HCT116 (cell line): Measurements from ENCODE around the gene NAGLU.

ENCODE experiments used
- CEBPB ChIP-seq: IDR thresholded peaks from 2 replicates; pipeline ENCODE4 v1.6.1; 2012; ENCODE audit warnings: low read depth
- CTCF ChIP-seq, 3 experiments: fragments of 200-600 bp in 1 of 3; sonication (generic) in 1 of 3; IDR thresholded peaks in 2 of 3; conservative IDR thresholded peaks in 1 of 3; 2 replicates each; pipeline ENCODE4 v1.5.1; 2012 to 2017; ENCODE audit warnings: low read depth in 2 of 3, low read length in 2 of 3, antibody characterized with exemption in 1 of 3, borderline replicate concordance in 1 of 3, control low read depth in 1 of 3, mild to moderate bottlenecking in 1 of 3, mixed read lengths in 1 of 3, mixed run types in 1 of 3, moderate library complexity in 1 of 3; ENCODE audit not compliant: insufficient read depth in 1 of 3
- EZH2 ChIP-seq: fragments of 200-600 bp; sonication (generic); IDR thresholded peaks from 2 replicates; pipeline ENCODE4 v1.6.1; 2017; ENCODE audit warnings: antibody characterized with exemption, mixed run types
- EZH2phosphoT487 ChIP-seq: fragments of 200-600 bp; IDR thresholded peaks from 2 replicates; pipeline ENCODE4 v1.6.1; 2018; ENCODE audit warnings: antibody characterized with exemption, borderline replicate concordance
- JUND ChIP-seq: IDR thresholded peaks from 2 replicates; pipeline ENCODE4 v1.6.1; 2012
- REST ChIP-seq: IDR thresholded peaks from 2 replicates; pipeline ENCODE4 v1.6.1; 2012; ENCODE audit warnings: low read depth
- SIN3A ChIP-seq: IDR thresholded peaks from 2 replicates; pipeline ENCODE4 v1.6.1; 2012; ENCODE audit warnings: low read depth
- SRF ChIP-seq: IDR thresholded peaks from 2 replicates; pipeline ENCODE4 v1.6.1; 2012; ENCODE audit warnings: low read depth
- TCF7L2 ChIP-seq: IDR thresholded peaks from 2 replicates; pipeline ENCODE4 v1.7.0; 2011; ENCODE audit warnings: borderline replicate concordance, inconsistent platforms; ENCODE audit not compliant: insufficient read depth, insufficient read length; ENCODE audit errors: extremely low read depth
- YY1 ChIP-seq: IDR thresholded peaks from 2 replicates; pipeline ENCODE4 v1.6.1; 2011; ENCODE audit warnings: low read length, low read depth, moderate library complexity, mild to moderate bottlenecking; ENCODE audit not compliant: insufficient replicate concordance; ENCODE audit errors: extremely low read depth

GRCh38 chr17:42526031-42526444 is 10.0 kb upstream of the NAGLU start:
- TF ChIP-seq REST = no peak
- TF ChIP-seq YY1 = no peak
- TF ChIP-seq CTCF (IDR thresholded peaks at IDR 0.05 in 2 of 3, conservative IDR thresholded peaks at IDR 0.05 in 1 of 3; ENCODE audit: borderline replicate concordance in 1 of 3, insufficient read depth in 1 of 3, low read depth in 2 of 3, low read length in 2 of 3) = no peak
- no peak for TF ChIP-seq CEBPB
- no peak for TF ChIP-seq SIN3A
- TF ChIP-seq TCF7L2 = no peak
- no peak for TF ChIP-seq EZH2
- TF ChIP-seq EZH2phosphoT487 = no peak
- TF ChIP-seq SRF = no peak
- no peak for TF ChIP-seq JUND
